ENCODE results near the gene FSIP1.

- no peak for TF ChIP-seq CTCF (IDR thresholded peaks at IDR 0.05)
- no peak for TF ChIP-seq POLR2A (IDR thresholded peaks at IDR 0.05)
These were observed 187.1 kb downstream of the FSIP1 start for GRCh38 chr15:39595338-39596221.

Data from lower leg skin (tissue), 3 donors.